HCT116 (cell line): ENCODE measurements around the gene SPAG4. TPM values are rescaled to one million over a fixed set of nuclear protein-coding genes. Genes with fewer than 3 reads are reported as not detected.

Source experiments
- ATAC-seq: fragments of 200-7000 bp; cut with Tn5 transposase; 2 replicates; pipeline ENCODE4 v1.9.1; 2020; ENCODE audit warnings: mild to moderate bottlenecking, moderate library complexity
- BruUV-seq: library from RNA; stranded (reverse); fragments of 400-500 nt; replicated peaks from 2 replicates; lab custom pipeline; 2021; lab: Mats Ljungman, UMichigan
- CTCF ChIA-PET: fragments of 300-600 bp; sonication (Branson Sonifier 250); formaldehyde crosslinking; loops from one replicate; lab custom pipeline; 2021; ENCODE audit warnings: antibody characterized with exemption; lab: Charles Lee
- POLR2A ChIA-PET: fragments of 300-600, 350-600 bp; sonication (Branson Sonifier 250); formaldehyde crosslinking; loops from one replicate; lab custom pipeline; 2021; ENCODE audit warnings: antibody characterized with exemption; lab: Charles Lee
- RAD21 ChIA-PET, 2 experiments: fragments of 300-600 bp; sonication (Branson Sonifier 250); formaldehyde crosslinking; loops; one replicate each; lab custom pipeline; 2023; ENCODE audit warnings: low total read pairs in 2 of 2; ENCODE audit not compliant: uncharacterized antibody in 2 of 2, unreplicated experiment in 2 of 2, low non-redundant PET in 1 of 2; lab: Charles Lee
- DNase-seq: peaks from one replicate; pipeline ENCODE4 v3.0.0-alpha.2; 2010; ENCODE audit warnings: low read depth, low spot score
- H2AFZ ChIP-seq: fragments of 200-600 bp; shearing (Covaris generic), sonication (generic); 2 replicates; pipeline ENCODE4 v1.6.1; 2017; ENCODE audit warnings: low read depth, mixed run types, mixed read lengths, antibody characterized with exemption, low read length; ENCODE audit not compliant: poor library complexity, severe bottlenecking
- H3K27ac ChIP-seq: 2 replicates; pipeline ENCODE4 v1.5.1; 2012; ENCODE audit warnings: low read depth, low read length
- H3K27me3 ChIP-seq: fragments of 200-600 bp; sonication (generic); 2 replicates; pipeline ENCODE4 v1.6.1; 2016; ENCODE audit warnings: mixed run types, low read length, mixed read lengths; ENCODE audit not compliant: insufficient read depth
- H3K36me3 ChIP-seq, 2 experiments: fragments of 200-500 bp in 1 of 2; fragments of 200-600 bp in 1 of 2; sonication (Bioruptor generic) in 1 of 2; sonication (generic) in 1 of 2; 2 replicates each; pipeline versions ENCODE4 v1.5.1 to v1.6.1; 2014 to 2016; ENCODE audit warnings: low read length in 2 of 2, inconsistent platforms in 1 of 2, mixed read lengths in 1 of 2, mixed run types in 1 of 2; ENCODE audit not compliant: insufficient read depth in 2 of 2, control insufficient read depth in 1 of 2
- H3K4me1 ChIP-seq, 2 experiments: fragments of 200-600 bp in 1 of 2; sonication (generic) in 1 of 2; 2 replicates each; pipeline versions ENCODE4 v1.5.1 to v1.6.1; 2012 to 2017; ENCODE audit warnings: low read length in 2 of 2, inconsistent platforms in 1 of 2, mild to moderate bottlenecking in 1 of 2, mixed read lengths in 1 of 2, mixed run types in 1 of 2, moderate library complexity in 1 of 2; ENCODE audit not compliant: insufficient read depth in 2 of 2, control insufficient read depth in 1 of 2
- H3K4me2 ChIP-seq: fragments of 200-600 bp; sonication (generic); 2 replicates; pipeline ENCODE4 v1.6.1; 2017; ENCODE audit warnings: mixed run types, low read length, mixed read lengths
- H3K4me3 ChIP-seq, 2 experiments: fragments of 200-600 bp in 1 of 2; sonication (generic) in 1 of 2; replicated peaks in 1 of 2; 2 replicates each; pipeline ENCODE4 v1.5.1; 2011 to 2016; ENCODE audit warnings: low read length in 2 of 2, control low read depth in 1 of 2, low read depth in 1 of 2, mild to moderate bottlenecking in 1 of 2, mixed read lengths in 1 of 2, mixed run types in 1 of 2
- H3K79me2 ChIP-seq: fragments of 200-600 bp; sonication (generic); 2 replicates; pipeline ENCODE4 v1.6.1; 2017; ENCODE audit warnings: mild to moderate bottlenecking, mixed run types, low read length, moderate library complexity, mixed read lengths; ENCODE audit not compliant: insufficient read depth
- H3K9ac ChIP-seq: fragments of 200-600 bp; sonication (generic); 2 replicates; pipeline ENCODE4 v1.6.1; 2016; ENCODE audit warnings: low read length, mixed read lengths
- H3K9me2 ChIP-seq: fragments of 200-600 bp; sonication (generic), shearing (Covaris generic); 2 replicates; pipeline ENCODE4 v1.6.1; 2017; ENCODE audit warnings: mixed run types, mild to moderate bottlenecking, moderate library complexity; ENCODE audit not compliant: insufficient read depth
- H3K9me3 ChIP-seq, 2 experiments: fragments of 200-500 bp in 1 of 2; fragments of 200-600 bp in 1 of 2; sonication (Bioruptor generic) in 1 of 2; sonication (generic) in 1 of 2; 2 replicates each; pipeline ENCODE4 v1.6.1; 2014 to 2017; ENCODE audit warnings: low read length in 2 of 2, mixed read lengths in 2 of 2, inconsistent platforms in 1 of 2, low read depth in 1 of 2, mild to moderate bottlenecking in 1 of 2, mixed run types in 1 of 2, moderate library complexity in 1 of 2; ENCODE audit not compliant: control insufficient read depth in 1 of 2, insufficient read depth in 1 of 2
- H4K20me1 ChIP-seq: fragments of 200-600 bp; sonication (generic), shearing (Covaris generic); 2 replicates; pipeline ENCODE4 v1.6.1; 2017; ENCODE audit warnings: mixed run types, mild to moderate bottlenecking, moderate library complexity; ENCODE audit not compliant: insufficient read depth
- CBX3 ChIP-seq: IDR thresholded peaks from 2 replicates; pipeline ENCODE4 v1.6.1; 2012; ENCODE audit warnings: low read depth
- CEBPB ChIP-seq: IDR thresholded peaks from 2 replicates; pipeline ENCODE4 v1.6.1; 2012; ENCODE audit warnings: low read depth
- EGR1 ChIP-seq: IDR thresholded peaks from 2 replicates; pipeline ENCODE4 v1.6.1; 2012; ENCODE audit warnings: low read depth
- ELF1 ChIP-seq: IDR thresholded peaks from 2 replicates; pipeline ENCODE4 v1.6.1; 2012; ENCODE audit warnings: low read depth, borderline replicate concordance
- EZH2phosphoT487 ChIP-seq: fragments of 200-600 bp; IDR thresholded peaks from 2 replicates; pipeline ENCODE4 v1.6.1; 2018; ENCODE audit warnings: antibody characterized with exemption, borderline replicate concordance
- FOSL1 ChIP-seq: IDR thresholded peaks from 2 replicates; pipeline ENCODE4 v1.6.1; 2012; ENCODE audit warnings: low read depth
- POLR2AphosphoS5 ChIP-seq: IDR thresholded peaks from 2 replicates; pipeline ENCODE4 v1.6.1; 2011; ENCODE audit warnings: mild to moderate bottlenecking, low read depth, low read length, moderate library complexity
- RAD21 ChIP-seq: IDR thresholded peaks from 2 replicates; pipeline ENCODE4 v1.6.1; 2012; ENCODE audit warnings: low read depth, mild to moderate bottlenecking
- SIN3A ChIP-seq: IDR thresholded peaks from 2 replicates; pipeline ENCODE4 v1.6.1; 2012; ENCODE audit warnings: low read depth
- SP1 ChIP-seq: IDR thresholded peaks from 2 replicates; pipeline ENCODE4 v1.6.1; 2012; ENCODE audit warnings: low read depth
- SRF ChIP-seq: IDR thresholded peaks from 2 replicates; pipeline ENCODE4 v1.6.1; 2012; ENCODE audit warnings: low read depth
- TCF7L2 ChIP-seq: IDR thresholded peaks from 2 replicates; pipeline ENCODE4 v1.7.0; 2011; ENCODE audit warnings: borderline replicate concordance, inconsistent platforms; ENCODE audit not compliant: insufficient read depth, insufficient read length; ENCODE audit errors: extremely low read depth
- YY1 ChIP-seq: IDR thresholded peaks from 2 replicates; pipeline ENCODE4 v1.6.1; 2011; ENCODE audit warnings: low read length, low read depth, moderate library complexity, mild to moderate bottlenecking; ENCODE audit not compliant: insufficient replicate concordance; ENCODE audit errors: extremely low read depth
- ZFX ChIP-seq: fragments of 450-650 bp; IDR thresholded peaks from 2 replicates; pipeline ENCODE4 v1.6.1; 2017
- ZNF274 ChIP-seq: fragments of 200-500 bp; sonication (Bioruptor generic); IDR thresholded peaks from 2 replicates; pipeline ENCODE4 v1.6.1; 2014; ENCODE audit warnings: mild to moderate bottlenecking, low read depth, low read length, inconsistent platforms
- intact Hi-C: fragments of 100-400 bp; cut with micrococcal nuclease; formaldehyde crosslinking; loops from 2 replicates; pipeline ENCODE4 v1.10.0; 2022
- total RNA-seq: library from RNA; stranded (reverse); gene quantifications from one replicate; pipeline ENCODE4 v1.2.1, GENCODE V29; 2021; ENCODE audit not compliant: unreplicated experiment
- TF ChIP-seq, protein P1 (sequence below): IDR thresholded peaks from 2 replicates; pipeline ENCODE4 v1.6.1; 2012
- TF ChIP-seq, protein P2 (sequence below): IDR thresholded peaks from 2 replicates; pipeline ENCODE4 v1.6.1; 2011; ENCODE audit warnings: mild to moderate bottlenecking, low read length, moderate library complexity; ENCODE audit not compliant: insufficient replicate concordance; ENCODE audit errors: extremely low read depth
- TF ChIP-seq, protein P3 (sequence below): IDR thresholded peaks from 2 replicates; pipeline ENCODE4 v1.6.1; 2012

The SPAG4 gene
- total RNA-seq, 1 experiment from 2014 or later = 6.2 TPM

DNA sequence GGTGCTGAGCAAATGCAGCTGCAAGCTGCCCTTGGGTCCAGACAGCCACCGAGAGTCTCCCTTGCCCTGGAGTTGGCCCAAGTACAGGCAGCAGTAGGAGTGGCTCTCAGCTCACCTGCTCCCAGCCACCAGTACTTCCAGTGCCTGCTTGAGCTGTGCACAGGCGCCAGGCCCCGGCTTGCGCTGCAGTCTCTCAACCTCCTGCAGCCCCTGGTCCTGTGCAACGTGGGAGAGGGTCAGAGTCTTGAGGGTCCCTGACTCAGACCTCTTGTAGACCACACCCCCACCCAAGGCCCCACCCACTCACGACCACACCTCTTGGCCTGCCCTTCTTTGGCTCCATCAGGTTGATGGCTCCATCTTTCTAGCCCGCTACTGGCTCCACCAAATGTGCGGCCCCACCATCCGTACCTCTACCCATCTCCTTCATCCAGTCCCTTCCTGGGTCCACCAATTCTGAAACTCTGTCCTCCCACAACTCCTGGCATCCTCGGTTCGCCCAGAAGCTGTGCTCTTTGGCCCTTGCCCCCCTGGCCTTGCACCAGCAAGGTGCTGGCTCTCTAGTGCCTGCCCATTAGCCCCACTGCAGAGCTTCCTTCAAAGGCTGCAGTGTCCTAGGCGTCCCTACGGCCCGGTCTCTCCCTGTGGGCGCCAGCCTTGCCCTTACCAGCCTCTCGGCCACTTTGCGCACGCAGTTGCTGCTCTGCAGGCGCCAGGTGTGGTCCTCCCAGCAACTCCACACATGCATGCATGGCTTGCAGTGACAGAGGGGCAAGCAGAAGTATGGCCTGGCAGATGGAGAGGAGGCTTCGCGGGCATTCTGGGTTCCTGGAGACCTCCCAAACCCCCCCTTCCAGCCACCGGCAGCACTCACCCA is 16.5 kb upstream of the SPAG4 start:
- POLR2A ChIA-PET = no interaction called here
- BruUV-seq = no TSS peak
- no peaks in the 10 kb centered on the region for H3K27me3 ChIP-seq
- no peaks in the 10 kb centered on the region for H3K9me3 ChIP-seq
- no peak overlapping the region for H3K4me3 ChIP-seq
- H3K27ac ChIP-seq = no peak overlapping the region
- intact Hi-C loops = no loop called here
- DNase-seq (no peak), ATAC-seq (peak; percentile 31; the same call in 1 of the 2 replicates)
- peaks cover 0 to 8% of the 10 kb centered on the region in 2 experiments; a peak in 1 of 4 replicates for H3K4me1 ChIP-seq
- CTCF ChIA-PET = no interaction called here
- no peaks in the 10 kb centered on the region for H3K9me2 ChIP-seq
- TF ChIP-seq CEBPB = no peak
- 0 out of 2 replicates have a peak, but pooled peaks have one; percentile 8 for TF ChIP-seq RAD21
- H3K4me2 ChIP-seq = no peak overlapping the region
- H3K36me3 ChIP-seq = no peaks in the 10 kb centered on the region
- no peaks in the 10 kb centered on the region for H4K20me1 ChIP-seq
- no peaks in the 10 kb centered on the region for H3K79me2 ChIP-seq
- H2AFZ ChIP-seq = no peak overlapping the region
- H3K9ac ChIP-seq = no peak overlapping the region
- RAD21 ChIA-PET = no interaction called here

DNA sequence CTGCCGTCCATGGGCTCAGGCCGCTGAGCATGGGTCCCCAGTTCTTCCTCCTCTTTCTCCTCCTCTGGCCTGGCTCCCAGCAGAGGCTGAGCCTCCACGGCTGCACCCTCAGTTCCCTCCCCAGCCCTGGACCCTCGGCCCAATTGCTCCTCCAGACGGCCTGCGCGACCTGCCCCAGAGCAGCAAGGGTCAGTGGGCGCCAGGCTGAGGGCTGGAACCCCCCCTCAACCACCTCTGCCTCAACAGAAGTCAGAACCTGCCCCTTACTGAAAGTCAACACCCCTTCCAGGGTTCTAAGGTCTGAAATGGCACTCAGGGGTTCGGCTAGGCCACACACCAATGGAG is 15.9 kb upstream of the SPAG4 start:
- peaks cover 0 to 8% of the 10 kb centered on the region in 2 experiments; a peak in 1 of 4 replicates for H3K4me1 ChIP-seq
- BruUV-seq = no TSS peak
- DNase-seq = no peak
- ChIA-PET CTCF (no interaction called here), POLR2A (no interaction called here), RAD21 (no interaction called here)
- H3K36me3 ChIP-seq = no peaks in the 10 kb centered on the region
- intact Hi-C loops = no loop called here
- H3K9me3 ChIP-seq = no peaks in the 10 kb centered on the region
- ATAC-seq = no peak
- no peaks in the 10 kb centered on the region for H3K79me2 ChIP-seq
- no peak overlapping the region for H3K27ac ChIP-seq
- H3K27me3 ChIP-seq = no peaks in the 10 kb centered on the region
- no peaks in the 10 kb centered on the region for H4K20me1 ChIP-seq
- H3K4me2 ChIP-seq = no peak overlapping the region
- H3K4me3 ChIP-seq = no peak overlapping the region
- H3K9me2 ChIP-seq = no peaks in the 10 kb centered on the region
- no peak overlapping the region for H2AFZ ChIP-seq
- no peak overlapping the region for H3K9ac ChIP-seq
- TF ChIP-seq FOSL1 (no peak), YY1 (no peak), SRF (no peak), EZH2phosphoT487 (no peak), SP1 (no peak), TCF7L2 (no peak), CBX3 (no peak), ELF1 (no peak), ZNF274 (no peak), SIN3A (no peak), EGR1 (no peak), RAD21 (no peak), ZFX (no peak), POLR2AphosphoS5 (no peak)
- TF ChIP-seq, protein P1, sequence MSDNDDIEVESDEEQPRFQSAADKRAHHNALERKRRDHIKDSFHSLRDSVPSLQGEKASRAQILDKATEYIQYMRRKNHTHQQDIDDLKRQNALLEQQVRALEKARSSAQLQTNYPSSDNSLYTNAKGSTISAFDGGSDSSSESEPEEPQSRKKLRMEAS = no peak
- TF ChIP-seq, protein P2, sequence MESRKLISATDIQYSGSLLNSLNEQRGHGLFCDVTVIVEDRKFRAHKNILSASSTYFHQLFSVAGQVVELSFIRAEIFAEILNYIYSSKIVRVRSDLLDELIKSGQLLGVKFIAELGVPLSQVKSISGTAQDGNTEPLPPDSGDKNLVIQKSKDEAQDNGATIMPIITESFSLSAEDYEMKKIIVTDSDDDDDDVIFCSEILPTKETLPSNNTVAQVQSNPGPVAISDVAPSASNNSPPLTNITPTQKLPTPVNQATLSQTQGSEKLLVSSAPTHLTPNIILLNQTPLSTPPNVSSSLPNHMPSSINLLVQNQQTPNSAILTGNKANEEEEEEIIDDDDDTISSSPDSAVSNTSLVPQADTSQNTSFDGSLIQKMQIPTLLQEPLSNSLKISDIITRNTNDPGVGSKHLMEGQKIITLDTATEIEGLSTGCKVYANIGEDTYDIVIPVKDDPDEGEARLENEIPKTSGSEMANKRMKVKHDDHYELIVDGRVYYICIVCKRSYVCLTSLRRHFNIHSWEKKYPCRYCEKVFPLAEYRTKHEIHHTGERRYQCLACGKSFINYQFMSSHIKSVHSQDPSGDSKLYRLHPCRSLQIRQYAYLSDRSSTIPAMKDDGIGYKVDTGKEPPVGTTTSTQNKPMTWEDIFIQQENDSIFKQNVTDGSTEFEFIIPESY = no peak
- TF ChIP-seq, protein P3, sequence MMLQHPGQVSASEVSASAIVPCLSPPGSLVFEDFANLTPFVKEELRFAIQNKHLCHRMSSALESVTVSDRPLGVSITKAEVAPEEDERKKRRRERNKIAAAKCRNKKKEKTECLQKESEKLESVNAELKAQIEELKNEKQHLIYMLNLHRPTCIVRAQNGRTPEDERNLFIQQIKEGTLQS = no peak
